ENCODE data around the gene RAB20.
A peak's percentile ranks its signal among the peaks of the same experiment; 100 is the strongest.

Gene RAB20

GRCh38 chr13:110528911-110529310 is 32.6 kb downstream of the RAB20 start:
- Histone ChIP-seq H3K4me2 (ENCODE audit: low read depth, low read length, poor library complexity, severe bottlenecking) (no peak overlapping the region), H4K20me1 (ENCODE audit: insufficient read depth, low read length, poor library complexity, severe bottlenecking) (no peaks in the 10 kb centered on the region), H3F3A (ENCODE audit: low read depth) (no peaks in the 10 kb centered on the region)

GRCh38 chr13:110528371-110528770 is 33.2 kb downstream of the RAB20 start:
- Histone ChIP-seq H3K27me3 (ENCODE audit: insufficient read depth, low read length, poor library complexity, severe bottlenecking) (no peaks in the 10 kb centered on the region), H4K20me1 (ENCODE audit: insufficient read depth, low read length, poor library complexity, severe bottlenecking) (no peaks in the 10 kb centered on the region), H2AFZ (ENCODE audit: low read length) (no peak overlapping the region), H3K4me2 (ENCODE audit: low read depth, low read length, poor library complexity, severe bottlenecking) (no peak overlapping the region), H3K79me2 (ENCODE audit: insufficient read depth, low read length) (peaks cover 65% of the 10 kb centered on the region), H3K9me2 (replicated peaks; ENCODE audit: low read depth, low read length) (no peaks in the 10 kb centered on the region), H3F3A (ENCODE audit: low read depth) (no peaks in the 10 kb centered on the region), H3K4me3 (ENCODE audit: low read length, poor library complexity, severe bottlenecking) (no peak overlapping the region), H3K9ac (ENCODE audit: low read depth, low read length, poor library complexity, severe bottlenecking) (no peak overlapping the region), H3K9me3 (ENCODE audit: insufficient read depth, low read depth, low read length) (no peaks in the 10 kb centered on the region), H3K4me1 (ENCODE audit: insufficient read depth, low read length, poor library complexity, severe bottlenecking) (peaks cover 48% of the 10 kb centered on the region), H3K36me3 (ENCODE audit: insufficient read depth, low read length) (peaks cover 3% of the 10 kb centered on the region; the same call in 1 of the 2 replicates)
- TF ChIP-seq EZH2phosphoT487 (IDR thresholded peaks at IDR 0.05; ENCODE audit: borderline replicate concordance), result no peak
- no peak for TF ChIP-seq CTCF (conservative IDR thresholded peaks at IDR 0.05; ENCODE audit: low read length)

More at GRCh38 chr13:110528911-110529310, 32.6 kb downstream of the RAB20 start:
- H3K9ac ChIP-seq (ENCODE audit: low read depth, low read length, poor library complexity, severe bottlenecking), result no peak overlapping the region
- no peak overlapping the region for H3K4me3 ChIP-seq (ENCODE audit: low read length, poor library complexity, severe bottlenecking)
- no peaks in the 10 kb centered on the region for H3K9me2 ChIP-seq (replicated peaks; ENCODE audit: low read depth, low read length)
- H3K9me3 ChIP-seq (ENCODE audit: insufficient read depth, low read depth, low read length), result no peaks in the 10 kb centered on the region
- peaks cover 43% of the 10 kb centered on the region for H3K4me1 ChIP-seq (ENCODE audit: insufficient read depth, low read length, poor library complexity, severe bottlenecking)
- H3K79me2 ChIP-seq (ENCODE audit: insufficient read depth, low read length), result peaks cover 65% of the 10 kb centered on the region
- no peak for TF ChIP-seq CTCF (conservative IDR thresholded peaks at IDR 0.05; ENCODE audit: low read length)
- TF ChIP-seq EZH2phosphoT487 (IDR thresholded peaks at IDR 0.05; ENCODE audit: borderline replicate concordance), result no peak
- no peaks in the 10 kb centered on the region for H3K27me3 ChIP-seq (ENCODE audit: insufficient read depth, low read length, poor library complexity, severe bottlenecking)
- no peak overlapping the region for H2AFZ ChIP-seq (ENCODE audit: low read length)
- H3K36me3 ChIP-seq (ENCODE audit: insufficient read depth, low read length), result no peaks in the 10 kb centered on the region; the same call in 1 of the 2 replicates

- H3K4me3 ChIP-seq (ENCODE audit: low read length, poor library complexity, severe bottlenecking), result peak overlapping the region; percentile 67
- no peaks in the 10 kb centered on the region for H3K27me3 ChIP-seq (ENCODE audit: insufficient read depth, low read length, poor library complexity, severe bottlenecking)
- peak overlapping the region; percentile 69 for H3K9ac ChIP-seq (ENCODE audit: low read depth, low read length, poor library complexity, severe bottlenecking)
- peaks cover 20% of the 10 kb centered on the region; the same call in 1 of the 2 replicates for H3K36me3 ChIP-seq (ENCODE audit: insufficient read depth, low read length)
- H3F3A ChIP-seq (ENCODE audit: low read depth), result no peaks in the 10 kb centered on the region
- no peak for TF ChIP-seq EZH2phosphoT487 (IDR thresholded peaks at IDR 0.05; ENCODE audit: borderline replicate concordance)
- peak; percentile 35; the same call in 1 of the 2 replicates for TF ChIP-seq CTCF (conservative IDR thresholded peaks at IDR 0.05; ENCODE audit: low read length)
- H2AFZ ChIP-seq (ENCODE audit: low read length), result no peak overlapping the region
- peaks cover 52% of the 10 kb centered on the region for H3K4me1 ChIP-seq (ENCODE audit: insufficient read depth, low read length, poor library complexity, severe bottlenecking)
- no peaks in the 10 kb centered on the region for H3K9me2 ChIP-seq (replicated peaks; ENCODE audit: low read depth, low read length)
- peaks cover 55% of the 10 kb centered on the region for H3K79me2 ChIP-seq (ENCODE audit: insufficient read depth, low read length)
- no peaks in the 10 kb centered on the region for H4K20me1 ChIP-seq (ENCODE audit: insufficient read depth, low read length, poor library complexity, severe bottlenecking)
- H3K4me2 ChIP-seq (ENCODE audit: low read depth, low read length, poor library complexity, severe bottlenecking), result peak overlapping the region; percentile 79
- H3K9me3 ChIP-seq (ENCODE audit: insufficient read depth, low read depth, low read length), result no peaks in the 10 kb centered on the region
Observed at GRCh38 chr13:110525328-110526319, 35.9 kb downstream of the RAB20 start.
